ENCODE results near the gene ERCC6L. TPM values are rescaled to one million over a fixed set of nuclear protein-coding genes. Genes with fewer than 3 reads are reported as not detected.

ERCC6L gene
- total and polyA plus RNA-seq, 2 of the 4 experiments (the other 2 are of a cell fraction) = 2.3 to 5.4 TPM

DNA sequence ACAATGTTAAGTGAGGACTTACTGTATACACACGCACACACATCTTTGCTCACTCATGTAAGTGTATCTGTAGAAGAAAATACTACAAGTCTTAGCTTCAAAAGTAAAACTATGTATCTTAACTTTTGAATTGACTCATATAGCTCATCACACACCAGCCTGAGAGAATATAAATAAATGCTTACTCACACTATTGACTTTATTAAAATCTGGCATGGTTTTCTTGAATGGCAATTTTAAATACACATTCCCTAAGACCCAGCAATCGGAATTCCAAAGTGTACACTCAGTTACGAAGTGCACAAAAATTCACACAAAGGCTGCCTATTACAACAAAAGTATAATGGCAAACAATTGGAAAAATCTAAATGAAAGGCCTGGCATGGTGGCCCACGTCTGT, 2.0 kb downstream of the ERCC6L start:
- H3K23ac ChIP-seq (ENCODE audit: low read depth, low read length) = no peak overlapping the region
- TF ChIP-seq MAZ (IDR thresholded peaks at IDR 0.05; ENCODE audit: borderline replicate concordance, low read depth, low read length) (no peak), BHLHE40 (IDR thresholded peaks at IDR 0.05; ENCODE audit: low read depth, low read length) (no peak), POLR2A (IDR thresholded peaks at IDR 0.05; ENCODE audit: low read depth, low read length) (no peak), SMC3 (IDR thresholded peaks at IDR 0.05; ENCODE audit: low read depth, low read length) (no peak), FOS (IDR thresholded peaks at IDR 0.05; ENCODE audit: low read depth, low read length) (peak; percentile 49), CEBPB (IDR thresholded peaks at IDR 0.05; ENCODE audit: low read depth, low read length) (no peak), RFX5 (IDR thresholded peaks at IDR 0.05; ENCODE audit: low read depth, low read length) (no peak), CHD1 (IDR thresholded peaks at IDR 0.05; ENCODE audit: low read depth, low read length) (no peak), RCOR1 (IDR thresholded peaks at IDR 0.05; ENCODE audit: insufficient replicate concordance, low read length) (no peak), MAFK (IDR thresholded peaks at IDR 0.05; ENCODE audit: low read depth, low read length) (peak; percentile 22; the same call in 1 of the 2 replicates), NFE2L2 (IDR thresholded peaks at IDR 0.05; ENCODE audit: low read depth, low read length) (no peak)
- H2BK20ac ChIP-seq (ENCODE audit: low read depth, low read length) = no peak overlapping the region
- peaks cover 4 to 7% of the 10 kb centered on the region in 2 experiments; a peak in 1 of 4 replicates for H3K79me1 ChIP-seq (ENCODE audit: low read depth in 1 of 2, low read length in 2 of 2)
- no peaks in the 10 kb centered on the region for H4K20me1 ChIP-seq (ENCODE audit: insufficient read depth, low read length)
- H3K4ac ChIP-seq (ENCODE audit: low read depth, low read length) = no peak overlapping the region
- H3K4me2 ChIP-seq (ENCODE audit: low read depth, low read length) = peak overlapping the region; percentile 40; the same call in 1 of the 2 replicates
- ChIA-PET POLR2A (ENCODE audit: unreplicated experiment) (no interaction called here), CTCF (no interaction called here)
- no peak overlapping the region for H4K91ac ChIP-seq (ENCODE audit: insufficient read depth, low read depth, low read length)
- H2AK5ac ChIP-seq (ENCODE audit: low read depth, low read length) = no peak overlapping the region
- no peaks in the 10 kb centered on the region for H3K9me3 ChIP-seq (ENCODE audit: control insufficient read depth, insufficient read depth, low read length)
- H4K5ac ChIP-seq (ENCODE audit: low read depth, low read length) = no peak overlapping the region
- no peak overlapping the region for H3K27ac ChIP-seq (ENCODE audit: insufficient read depth, low read length)
- H3K9me1 ChIP-seq (ENCODE audit: insufficient read depth, low read length) = no peaks in the 10 kb centered on the region
- no peak overlapping the region for H3K14ac ChIP-seq (replicated peaks; ENCODE audit: low read depth, low read length)
- intact Hi-C loops (cut with micrococcal nuclease) = no loop called here
- H3K4me1 ChIP-seq (ENCODE audit: control insufficient read depth, insufficient read depth, low read length) = no peaks in the 10 kb centered on the region
- H2BK5ac ChIP-seq (ENCODE audit: low read depth, low read length, poor library complexity, severe bottlenecking) = no peak overlapping the region
- H2BK15ac ChIP-seq (ENCODE audit: low read depth, low read length) = no peak overlapping the region
- no TSS peak for BruUV-seq (replicated peaks)
- DNase-seq (peak; percentile 80), ATAC-seq (ENCODE audit: low read depth) (peak; percentile 19)
- no peak overlapping the region for H3K56ac ChIP-seq (ENCODE audit: extremely low read depth, insufficient read depth, low read length)
- in situ Hi-C loops (cut with MboI; ENCODE audit: low sequenced_read_pairs) = no loop called here
- dilution Hi-C loops (cut with HindIII; ENCODE audit: low sequenced_read_pairs, unreplicated experiment) = no loop called here
- H2AK9ac ChIP-seq (replicated peaks; ENCODE audit: low read depth, low read length, poor library complexity) = no peak overlapping the region
- no peak overlapping the region for H2AFZ ChIP-seq (replicated peaks; ENCODE audit: low read length, poor library complexity)
- H3K36me3 ChIP-seq (ENCODE audit: control insufficient read depth, insufficient read depth, low read length) = no peaks in the 10 kb centered on the region
- no peak overlapping the region for H2BK120ac ChIP-seq (ENCODE audit: low read depth, low read length)
- H3K4me3 ChIP-seq (ENCODE audit: insufficient read depth, low read depth, low read length) = no peak overlapping the region
- H4K8ac ChIP-seq (ENCODE audit: low read depth in 2 of 2, low read length in 2 of 2) = no peak overlapping the region
- H3K9ac ChIP-seq (ENCODE audit: low read depth, low read length) = no peak overlapping the region
- WGBS, 2 experiments (ENCODE audit: extremely low coverage in 2 of 2, insufficient read length in 1 of 2) = no CpG with 5 or more reads among the region's 4 CpGs
- peaks cover 2% of the 10 kb centered on the region; the same call in 1 of the 2 replicates for H3K27me3 ChIP-seq (ENCODE audit: control insufficient read depth, insufficient read depth, low read length)
- H3K18ac ChIP-seq (ENCODE audit: low read depth, low read length) = no peak overlapping the region

Data from IMR-90 (cell line).